ENCODE results near the gene INTS4. TPM values are rescaled to one million over a fixed set of nuclear protein-coding genes. Genes with fewer than 3 reads are reported as not detected.

Gene INTS4
- polyA plus RNA-seq, 1 donor (not counting 4 experiments of a cell fraction or from before 2014, with no cell fraction given): 18.0 TPM

DNA sequence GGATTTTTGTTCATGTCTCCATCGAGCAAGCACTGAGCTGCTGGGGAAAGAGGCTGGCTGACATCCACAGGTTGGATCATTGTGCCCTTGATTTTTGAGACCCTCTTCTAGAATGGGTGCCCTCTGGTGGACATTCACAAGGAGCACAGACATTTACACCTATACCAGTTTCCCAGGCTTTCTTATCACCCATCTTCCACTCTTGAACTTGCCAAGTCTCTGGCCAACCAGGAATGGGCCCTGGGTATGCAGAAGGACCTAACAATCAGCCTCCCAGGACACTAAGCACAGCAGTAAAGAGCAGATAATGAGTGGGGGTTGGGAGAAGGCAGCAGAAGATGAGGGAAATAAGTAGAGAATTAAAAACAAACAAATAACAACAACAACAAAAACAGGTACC lies 5.7 kb upstream of the INTS4 start:
- Histone ChIP-seq H3K27me3 (ENCODE audit: control insufficient read depth, extremely low read depth, insufficient read depth, low read length) (no peaks in the 10 kb centered on the region), H3K4me3 (ENCODE audit: control insufficient read depth in 2 of 3, extremely low read depth in 1 of 3, insufficient read depth in 2 of 3, low read depth in 1 of 3, low read length in 3 of 3) (no peak overlapping the region), H4K20me1 (ENCODE audit: control insufficient read depth, extremely low read depth, insufficient read depth, low read length) (no peaks in the 10 kb centered on the region), H3K36me3 (ENCODE audit: control insufficient read depth in 2 of 2, extremely low read depth in 1 of 2, insufficient read depth in 2 of 2, low read length in 2 of 2) (no peaks in the 10 kb centered on the region), H3K9me3 (ENCODE audit: control insufficient read depth, low read depth, low read length) (no peaks in the 10 kb centered on the region), H3K79me2 (ENCODE audit: control insufficient read depth, insufficient read depth, low read length) (no peaks in the 10 kb centered on the region), H3K4me1 (ENCODE audit: control insufficient read depth, extremely low read depth, insufficient read depth, low read length) (peaks cover 2% of the 10 kb centered on the region), H2AFZ (ENCODE audit: control insufficient read depth, low read length) (no peak overlapping the region), H3K9me1 (ENCODE audit: control insufficient read depth, extremely low read depth, insufficient read depth, low read length) (no peaks in the 10 kb centered on the region), H3K4me2 (ENCODE audit: control insufficient read depth, extremely low read depth, insufficient read depth, low read depth, low read length) (no peak overlapping the region), H3K9ac (ENCODE audit: control insufficient read depth, extremely low read depth, insufficient read depth, low read length) (no peak overlapping the region), H3K27ac (ENCODE audit: control insufficient read depth, insufficient read depth, low read length) (no peak overlapping the region)
- dilution Hi-C loops (cut with MboI; ENCODE audit: extremely low pct_ligation_motif_present, low sequenced_read_pairs): no loop called here
- FAIRE-seq (peak; percentile 53), DNase-seq (ENCODE audit: low read depth, low spot score) (peak; percentile 23)
- no peak for TF ChIP-seq EZH2 (IDR thresholded peaks at IDR 0.05; ENCODE audit: low read length)
- TF ChIP-seq, protein P1, sequence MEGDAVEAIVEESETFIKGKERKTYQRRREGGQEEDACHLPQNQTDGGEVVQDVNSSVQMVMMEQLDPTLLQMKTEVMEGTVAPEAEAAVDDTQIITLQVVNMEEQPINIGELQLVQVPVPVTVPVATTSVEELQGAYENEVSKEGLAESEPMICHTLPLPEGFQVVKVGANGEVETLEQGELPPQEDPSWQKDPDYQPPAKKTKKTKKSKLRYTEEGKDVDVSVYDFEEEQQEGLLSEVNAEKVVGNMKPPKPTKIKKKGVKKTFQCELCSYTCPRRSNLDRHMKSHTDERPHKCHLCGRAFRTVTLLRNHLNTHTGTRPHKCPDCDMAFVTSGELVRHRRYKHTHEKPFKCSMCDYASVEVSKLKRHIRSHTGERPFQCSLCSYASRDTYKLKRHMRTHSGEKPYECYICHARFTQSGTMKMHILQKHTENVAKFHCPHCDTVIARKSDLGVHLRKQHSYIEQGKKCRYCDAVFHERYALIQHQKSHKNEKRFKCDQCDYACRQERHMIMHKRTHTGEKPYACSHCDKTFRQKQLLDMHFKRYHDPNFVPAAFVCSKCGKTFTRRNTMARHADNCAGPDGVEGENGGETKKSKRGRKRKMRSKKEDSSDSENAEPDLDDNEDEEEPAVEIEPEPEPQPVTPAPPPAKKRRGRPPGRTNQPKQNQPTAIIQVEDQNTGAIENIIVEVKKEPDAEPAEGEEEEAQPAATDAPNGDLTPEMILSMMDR (optimal IDR thresholded peaks at IDR 0.05 in 1 of 3, IDR thresholded peaks at IDR 0.05 in 1 of 3, conservative IDR thresholded peaks at IDR 0.05 in 1 of 3; ENCODE audit: extremely low read depth in 1 of 3, insufficient read depth in 2 of 3, low read length in 3 of 3): peak; percentile 67 to 78 (median 69)

DNA sequence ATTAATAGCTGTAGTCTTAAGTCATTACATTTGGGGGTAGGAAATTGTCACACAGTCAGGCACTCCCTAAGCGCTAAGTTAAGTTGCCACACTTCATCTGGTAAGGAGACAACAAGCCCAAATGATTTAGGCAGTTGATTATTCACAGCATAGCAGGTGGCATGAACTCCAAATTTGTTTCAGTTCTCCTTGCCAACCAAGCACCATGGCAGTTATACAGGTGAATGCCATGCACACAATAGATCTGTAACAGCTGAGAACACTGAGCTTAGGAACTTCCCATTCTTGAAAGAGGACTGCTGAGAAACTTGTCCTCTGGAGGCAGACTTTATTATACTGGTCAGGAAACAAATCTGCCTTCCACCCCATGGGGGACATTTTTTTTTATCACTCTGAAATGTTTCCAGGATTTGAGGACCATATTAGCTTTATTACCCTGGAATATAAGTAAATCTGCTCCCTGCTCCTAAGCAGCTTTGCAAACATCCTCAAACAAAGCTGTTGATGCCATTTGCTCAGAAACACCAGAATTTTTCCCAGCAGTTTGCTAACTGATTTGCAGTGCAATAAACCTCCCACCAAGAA lies 5.1 kb upstream of the INTS4 start:
- Histone ChIP-seq H3K4me2 (ENCODE audit: control insufficient read depth, extremely low read depth, insufficient read depth, low read depth, low read length) (no peak overlapping the region), H3K9ac (ENCODE audit: control insufficient read depth, extremely low read depth, insufficient read depth, low read length) (no peak overlapping the region), H3K4me1 (ENCODE audit: control insufficient read depth, extremely low read depth, insufficient read depth, low read length) (peaks cover 6% of the 10 kb centered on the region), H2AFZ (ENCODE audit: control insufficient read depth, low read length) (no peak overlapping the region), H3K9me1 (ENCODE audit: control insufficient read depth, extremely low read depth, insufficient read depth, low read length) (no peaks in the 10 kb centered on the region), H3K4me3 (ENCODE audit: control insufficient read depth in 2 of 3, extremely low read depth in 1 of 3, insufficient read depth in 2 of 3, low read depth in 1 of 3, low read length in 3 of 3) (no peak overlapping the region), H4K20me1 (ENCODE audit: control insufficient read depth, extremely low read depth, insufficient read depth, low read length) (no peaks in the 10 kb centered on the region), H3K9me3 (ENCODE audit: control insufficient read depth, low read depth, low read length) (no peaks in the 10 kb centered on the region), H3K36me3 (ENCODE audit: control insufficient read depth in 2 of 2, extremely low read depth in 1 of 2, insufficient read depth in 2 of 2, low read length in 2 of 2) (no peaks in the 10 kb centered on the region), H3K27me3 (ENCODE audit: control insufficient read depth, extremely low read depth, insufficient read depth, low read length) (no peaks in the 10 kb centered on the region), H3K79me2 (ENCODE audit: control insufficient read depth, insufficient read depth, low read length) (no peaks in the 10 kb centered on the region), H3K27ac (ENCODE audit: control insufficient read depth, insufficient read depth, low read length) (no peak overlapping the region)
- dilution Hi-C loops (cut with MboI; ENCODE audit: extremely low pct_ligation_motif_present, low sequenced_read_pairs): no loop called here
- FAIRE-seq (no peak), DNase-seq (ENCODE audit: low read depth, low spot score) (no peak)
- TF ChIP-seq EZH2 (IDR thresholded peaks at IDR 0.05; ENCODE audit: low read length): no peak
- TF ChIP-seq, protein P1 (optimal IDR thresholded peaks at IDR 0.05 in 1 of 3, IDR thresholded peaks at IDR 0.05 in 1 of 3, conservative IDR thresholded peaks at IDR 0.05 in 1 of 3; ENCODE audit: extremely low read depth in 1 of 3, insufficient read depth in 2 of 3, low read length in 3 of 3): no peak
